Activated T-helper 9 cell treated with anti-CD3 and anti-CD28 coated beads, Interleukin-2, amount 50 U/mL, for 16 hours (primary cell): ENCODE data around the gene FSHR.

Experiments
- DNase-seq: peaks from one replicate; pipeline ENCODE4 v3.0.0-alpha.2; 2020; ENCODE audit warnings: low read depth

The FSHR gene

DNA sequence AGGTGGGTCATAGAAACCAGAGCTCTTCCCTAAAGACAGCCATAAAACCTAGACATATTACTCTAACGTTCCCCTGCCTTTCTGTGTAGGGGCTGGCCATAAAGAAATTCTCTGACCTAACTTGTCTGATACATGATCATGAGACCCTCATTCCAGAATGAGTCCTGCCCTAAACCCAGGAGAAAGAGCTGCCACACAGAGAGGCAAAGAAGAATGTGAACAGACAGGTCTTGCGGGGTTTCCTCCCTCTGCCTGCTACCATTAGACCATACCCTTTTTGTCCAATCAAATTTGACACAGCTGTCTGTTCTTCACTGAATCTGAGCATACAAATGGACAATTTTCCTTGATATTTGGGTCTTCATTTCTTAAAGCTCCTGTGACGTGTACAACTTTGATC is 200.0 kb downstream of the FSHR start:
- DNase-seq: no peak

DNA sequence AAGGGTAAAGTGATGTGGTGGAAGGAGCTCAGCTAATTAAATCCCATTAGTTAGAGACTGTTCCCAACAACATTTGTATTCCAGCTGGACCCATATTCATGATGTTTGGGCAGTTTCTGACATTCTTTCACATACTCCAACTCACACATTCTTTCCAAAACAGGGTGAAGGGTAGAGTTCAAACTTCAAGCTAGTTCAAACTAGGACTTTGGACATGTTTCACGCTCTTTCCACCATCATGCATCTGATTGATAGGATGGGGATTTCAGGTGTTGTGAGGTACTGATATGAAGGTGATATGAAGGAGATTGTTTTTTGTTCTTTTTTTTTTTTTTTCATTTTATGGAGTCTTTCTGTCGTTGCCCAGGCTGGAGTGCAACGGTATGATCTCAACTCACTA is 201.7 kb downstream of the FSHR start:
- DNase-seq: no peak

DNA sequence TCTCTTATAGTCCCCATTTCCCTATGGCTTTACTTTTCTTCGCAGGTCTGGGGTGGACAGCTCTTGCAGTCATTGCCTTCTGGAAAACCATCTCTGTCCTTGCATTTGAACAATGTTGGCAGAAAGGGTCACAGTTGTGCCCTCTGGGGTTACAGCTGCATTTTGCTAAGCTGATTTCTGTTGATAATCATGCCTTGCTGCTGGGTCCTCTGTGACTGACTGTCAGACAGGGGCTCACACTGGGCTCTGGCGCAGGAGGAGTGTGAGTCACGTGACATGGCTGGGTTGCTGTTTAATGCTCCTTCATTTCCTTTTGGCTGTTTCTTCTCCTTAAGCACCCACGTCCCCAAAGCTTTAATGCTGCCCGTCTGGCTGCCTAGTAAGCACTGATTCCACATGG is 202.2 kb downstream of the FSHR start:
- DNase-seq: no peak

DNA sequence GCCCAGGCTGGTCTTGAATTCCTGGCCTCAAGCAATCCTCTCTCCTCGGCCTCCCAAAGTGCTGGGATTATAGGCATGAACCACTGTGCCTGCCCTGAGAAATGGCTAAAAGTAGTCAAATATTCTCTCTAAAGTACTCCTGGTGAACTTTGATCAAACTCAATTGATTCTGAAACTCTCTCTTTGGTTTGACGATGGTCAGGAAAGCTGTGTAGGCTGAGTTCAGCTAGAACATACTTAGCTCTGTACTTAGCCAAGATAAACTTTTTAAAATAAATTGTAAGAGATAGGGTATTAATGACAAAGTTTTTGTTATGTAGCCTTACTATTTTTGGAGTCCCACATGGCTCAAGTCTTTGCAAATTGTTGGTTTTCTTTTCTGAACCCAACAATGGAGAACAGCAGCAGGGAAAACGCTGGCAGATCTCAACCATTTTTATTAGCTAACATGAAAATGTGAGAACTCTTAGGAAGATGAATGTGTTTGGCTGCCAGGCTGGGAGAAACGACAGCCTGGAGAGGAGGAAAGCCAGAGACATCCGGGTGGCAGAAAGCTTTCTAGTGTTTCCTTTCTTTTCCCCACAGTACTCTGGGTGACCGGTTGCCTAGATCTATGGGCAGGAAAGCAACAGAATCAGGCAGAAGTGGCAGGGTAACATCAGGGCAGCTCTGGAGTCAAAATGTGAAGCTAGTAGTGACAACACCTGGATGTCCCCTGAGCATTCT is 205.8 kb downstream of the FSHR start:
- no peak for DNase-seq

DNA sequence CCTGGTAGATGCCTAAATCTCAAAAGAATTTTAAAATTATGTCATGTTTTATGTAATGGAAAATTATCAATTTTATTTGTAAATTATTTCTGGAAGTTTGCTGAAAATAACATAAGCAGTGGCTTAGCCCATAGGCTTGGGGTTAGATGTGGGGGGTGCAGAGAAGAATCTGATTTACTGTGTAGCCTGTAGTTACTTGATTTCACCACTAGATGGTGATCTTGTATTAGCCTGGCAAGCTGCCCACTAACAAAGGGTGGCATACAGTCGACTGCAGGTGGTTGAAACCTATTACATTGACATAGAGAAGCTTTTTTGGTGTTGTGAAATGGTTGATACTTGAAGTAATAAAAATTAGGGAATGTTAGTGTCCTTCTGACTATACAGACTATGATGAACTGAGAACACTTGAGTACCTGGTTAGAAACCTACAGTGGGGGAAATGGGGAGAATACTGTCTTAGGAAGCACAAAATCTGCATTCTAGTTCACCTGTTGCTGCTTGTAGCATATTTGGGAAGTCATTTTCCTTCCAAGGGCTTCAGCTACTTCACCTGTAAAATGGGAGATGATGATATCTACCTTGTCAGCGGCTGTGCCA is 207.8 kb downstream of the FSHR start:
- DNase-seq: no peak

DNA sequence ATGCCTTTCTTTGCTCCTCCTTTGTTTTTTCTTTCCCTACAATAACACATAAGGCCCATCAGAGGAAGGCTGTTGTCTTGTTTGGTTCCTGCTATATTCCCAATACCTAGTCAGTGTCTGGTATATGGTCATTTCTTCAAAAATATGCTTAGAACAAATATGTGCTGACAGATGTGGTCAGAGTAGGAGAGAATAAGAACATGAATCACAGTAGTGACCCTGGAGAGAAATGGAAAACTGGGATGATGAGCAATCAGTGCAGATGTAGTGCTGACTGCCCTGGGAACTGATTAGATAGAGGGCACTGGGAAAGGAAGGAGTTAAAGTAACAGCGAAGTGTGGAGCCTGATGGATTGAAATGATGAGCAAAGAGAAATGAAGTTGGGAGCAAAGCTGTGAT is 209.4 kb downstream of the FSHR start:
- DNase-seq: no peak

DNA sequence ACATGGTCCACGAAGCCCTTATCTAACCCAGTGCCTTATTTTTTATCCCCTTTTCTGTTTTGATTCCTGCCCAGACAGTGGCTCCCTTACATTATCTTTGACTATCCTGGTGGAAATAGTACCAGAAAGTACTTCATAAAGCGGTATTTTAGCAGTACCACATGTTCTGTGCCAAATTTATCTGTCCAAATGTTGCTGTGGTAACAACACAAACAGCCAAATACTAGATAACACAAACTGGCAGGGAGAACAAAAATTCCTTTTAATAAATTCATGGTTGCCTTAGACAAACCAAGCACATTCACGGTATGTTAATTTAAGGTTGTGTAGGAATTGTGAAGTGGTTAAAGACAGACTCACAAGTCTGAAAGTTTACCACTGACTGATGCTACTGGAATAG is 210.9 kb downstream of the FSHR start:
- no peak for DNase-seq

DNA sequence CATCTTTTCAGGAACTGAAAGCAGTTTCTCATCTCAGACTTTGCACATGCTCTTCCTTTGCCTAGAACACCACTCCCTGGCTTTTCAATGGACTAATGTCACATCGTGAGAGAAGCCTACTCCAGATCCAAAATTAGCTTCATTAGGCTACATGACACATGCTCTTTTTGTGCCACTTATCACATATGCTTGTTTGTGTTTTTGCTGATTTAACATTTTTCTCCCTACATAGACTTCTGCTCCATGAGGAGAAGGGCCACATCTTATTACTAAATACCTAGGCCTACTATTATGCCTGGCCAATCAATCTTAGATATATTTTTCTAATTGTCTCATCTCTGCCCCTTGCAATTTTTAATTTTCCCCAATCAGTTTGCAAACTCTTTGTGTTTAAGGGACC is 212.4 kb downstream of the FSHR start:
- DNase-seq: no peak

DNA sequence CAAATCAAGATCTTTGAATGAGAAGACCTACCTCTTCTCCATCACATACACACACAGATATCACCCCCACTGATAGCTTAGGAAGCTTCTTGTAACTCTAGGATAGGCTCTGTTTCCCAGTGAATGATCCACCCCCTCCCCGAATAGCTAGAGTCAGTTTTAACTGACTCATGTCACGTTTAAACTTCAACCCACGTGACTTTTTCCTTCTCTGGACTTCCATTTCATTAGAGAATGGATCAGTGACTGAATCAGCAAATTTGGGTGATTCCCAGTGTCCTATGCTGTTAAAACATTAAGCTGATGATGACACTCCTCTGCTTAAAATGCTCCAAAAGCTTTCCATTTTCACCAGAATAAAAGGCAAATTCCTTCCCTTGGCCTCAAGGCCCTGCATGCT is 212.9 kb downstream of the FSHR start:
- no peak for DNase-seq

DNA sequence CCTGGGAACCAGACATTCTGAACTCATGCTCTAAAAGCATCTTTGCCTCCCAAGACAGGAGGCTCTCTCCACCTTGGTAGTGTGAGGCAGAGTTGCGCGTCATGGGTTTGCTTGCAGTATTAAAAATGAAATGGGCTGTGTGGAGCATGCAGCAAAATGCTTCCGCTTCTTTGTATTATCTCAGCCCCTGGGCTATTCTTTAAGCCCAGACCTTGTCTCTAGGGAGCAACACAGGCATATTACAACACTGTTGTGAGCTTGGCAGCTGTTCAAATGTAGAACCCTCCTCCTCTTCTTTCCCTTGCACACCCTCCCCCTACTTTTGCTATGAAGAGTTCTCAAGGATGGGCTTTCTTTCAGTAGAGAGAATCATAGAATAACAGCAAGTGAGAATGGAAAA is 213.7 kb downstream of the FSHR start:
- DNase-seq: no peak

DNA sequence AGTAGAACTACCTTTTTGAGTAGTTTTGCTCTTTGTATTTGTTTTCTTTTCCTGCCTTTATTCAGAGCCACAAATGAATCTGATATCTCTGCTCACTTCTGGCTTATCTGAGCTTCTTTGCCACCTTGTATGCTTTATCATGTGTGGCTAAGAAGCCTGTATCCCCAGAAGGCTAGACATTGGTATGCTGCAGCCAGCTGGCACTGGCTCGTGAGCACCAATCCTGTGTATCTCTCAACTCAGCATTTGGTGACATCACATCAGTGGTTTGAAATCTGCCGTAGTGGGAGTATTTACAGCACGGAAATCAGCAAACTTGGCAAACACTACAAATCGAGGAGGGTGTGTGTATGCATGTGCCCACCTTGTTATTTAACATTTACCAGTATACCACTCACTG is 215.1 kb downstream of the FSHR start:
- DNase-seq: no peak

DNA sequence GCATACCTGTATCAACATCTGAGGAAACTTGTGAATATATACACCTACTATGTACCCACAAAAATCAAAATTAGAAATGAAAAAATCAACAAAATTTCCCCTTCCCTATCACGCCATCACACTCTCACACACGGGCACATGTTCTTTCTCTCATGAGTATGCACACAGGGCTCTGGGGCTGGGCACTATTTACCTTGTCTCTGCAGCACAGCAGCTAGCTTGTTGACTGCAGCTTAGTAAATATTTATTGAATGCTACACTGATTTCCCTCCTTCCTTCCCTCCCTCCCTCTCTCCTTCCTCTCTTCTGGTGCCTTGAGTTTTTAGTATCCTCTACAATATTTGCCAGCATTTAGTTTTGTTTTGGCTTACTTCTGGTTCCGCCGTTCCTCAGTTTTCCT is 216.1 kb downstream of the FSHR start:
- no peak for DNase-seq

DNA sequence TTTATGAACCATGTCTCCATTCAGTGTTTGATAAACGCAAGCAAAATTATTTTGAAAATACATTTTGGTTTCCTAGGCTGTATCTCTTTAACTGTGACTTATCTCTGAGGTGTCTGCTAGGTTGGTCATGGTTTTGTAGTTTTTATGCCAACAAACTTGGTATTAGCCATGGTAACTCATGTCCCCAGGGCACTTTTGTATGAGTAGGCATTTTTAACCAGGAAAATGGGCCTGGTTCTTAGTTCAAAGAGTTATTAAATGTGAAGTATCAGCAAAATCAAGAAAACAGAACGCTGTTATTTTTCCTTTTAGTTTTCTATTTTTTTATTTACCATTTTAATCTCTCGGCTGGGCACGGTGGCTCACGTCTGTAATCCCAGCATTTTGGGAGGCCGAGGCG is 219.5 kb downstream of the FSHR start:
- no peak for DNase-seq

DNA sequence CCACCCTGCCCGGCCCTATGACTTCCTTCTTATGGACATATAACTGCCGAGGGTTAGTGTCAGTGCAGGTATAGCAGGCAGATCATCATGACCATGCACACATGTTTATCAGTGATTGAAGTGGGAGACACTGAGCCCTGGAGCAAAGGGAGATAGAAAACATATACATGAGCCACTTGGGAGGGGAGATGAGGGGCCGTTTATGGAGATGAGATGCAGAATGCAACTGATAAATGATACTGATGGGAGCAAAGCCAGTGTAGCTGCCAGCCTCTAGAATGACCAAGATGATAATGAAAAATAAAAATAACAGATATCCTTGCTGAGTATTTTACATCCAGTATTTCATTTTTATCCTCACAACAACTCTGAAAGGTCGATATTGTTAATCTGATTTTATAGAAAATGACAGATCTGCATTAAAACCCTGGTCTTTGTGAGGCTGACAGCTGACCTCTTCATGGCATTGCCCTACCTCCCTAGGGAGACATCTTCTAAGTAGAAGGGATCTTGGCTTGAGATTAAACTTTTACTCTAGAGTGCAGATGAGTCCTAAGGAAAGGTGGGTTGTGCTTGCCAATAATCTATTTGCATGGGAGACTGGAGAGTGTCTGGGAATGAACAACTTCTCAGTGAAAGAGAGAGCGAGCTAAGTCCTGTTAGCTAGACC is 220.4 kb downstream of the FSHR start:
- no peak for DNase-seq

DNA sequence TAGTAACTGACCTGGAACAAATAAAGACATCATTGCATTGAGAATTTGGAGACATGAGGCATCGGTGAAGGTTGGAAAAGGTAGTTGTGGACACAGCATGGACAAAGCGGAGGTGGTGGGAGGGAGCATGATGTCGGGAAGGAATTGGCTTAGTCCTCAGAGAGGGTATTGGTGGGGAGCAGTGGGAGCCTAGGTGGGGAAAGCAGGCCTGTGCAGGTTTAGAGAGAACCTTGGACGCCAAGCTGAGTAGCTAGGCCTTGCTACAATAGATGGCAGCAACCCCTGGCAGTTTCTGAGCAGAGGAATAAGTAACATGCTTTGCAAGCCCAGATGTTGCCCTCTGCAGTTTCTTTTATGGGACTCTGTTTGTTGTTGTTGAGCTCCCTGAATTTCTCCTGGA is 221.6 kb downstream of the FSHR start:
- DNase-seq: no peak

DNA sequence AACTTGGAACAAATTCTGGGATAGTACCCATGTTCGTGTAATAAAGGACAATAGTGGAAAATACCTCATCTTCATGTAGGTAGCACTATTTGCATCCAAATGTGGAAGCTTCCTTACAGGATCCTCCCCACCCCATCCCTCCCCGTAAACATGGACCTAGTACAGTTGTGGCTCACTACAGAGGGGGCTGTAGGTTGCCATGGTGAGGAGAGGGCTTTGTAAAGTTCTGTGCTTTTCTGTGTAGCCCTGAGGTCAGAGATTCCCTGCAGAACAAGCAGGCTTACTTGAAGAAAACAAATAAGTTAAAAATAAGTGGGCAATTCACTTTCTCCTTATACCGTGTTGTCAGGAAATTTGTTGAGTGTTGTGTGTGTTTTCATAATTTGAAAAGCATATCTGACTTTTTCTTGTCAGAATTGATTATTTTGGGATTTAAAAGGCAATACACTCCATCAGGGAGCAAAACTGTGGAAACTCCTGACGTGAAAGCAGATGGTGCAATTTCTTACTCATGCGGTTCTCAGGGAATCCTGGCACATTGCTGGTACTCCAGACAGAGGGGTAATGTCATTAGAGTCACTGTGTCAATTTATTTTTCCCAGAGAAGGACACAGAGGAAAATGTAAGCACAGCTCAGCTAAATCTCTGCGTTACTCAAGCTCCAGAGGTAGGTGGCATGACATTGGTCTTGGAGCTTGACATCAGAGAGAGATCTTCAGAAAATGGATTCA is 224.6 kb downstream of the FSHR start:
- DNase-seq: no peak

DNA sequence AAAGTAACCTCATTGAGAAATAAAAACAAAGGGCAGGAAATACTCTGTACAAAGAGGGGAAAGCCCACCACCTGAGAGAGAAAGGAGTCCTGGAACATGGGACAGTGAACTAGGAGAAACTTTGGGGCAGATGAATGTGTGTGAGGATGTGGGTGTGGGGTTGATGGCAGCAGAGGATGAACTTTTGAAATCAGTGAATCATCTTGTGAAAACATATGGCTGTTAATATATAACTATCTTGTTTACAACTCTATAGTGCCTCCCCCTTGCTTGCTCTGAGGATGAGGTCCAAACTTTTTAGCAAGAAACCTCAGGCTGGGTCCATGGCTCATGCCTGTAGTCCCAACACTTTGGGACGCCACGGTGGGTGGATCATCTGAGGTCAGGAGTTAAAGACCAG is 227.0 kb downstream of the FSHR start:
- no peak for DNase-seq

DNA sequence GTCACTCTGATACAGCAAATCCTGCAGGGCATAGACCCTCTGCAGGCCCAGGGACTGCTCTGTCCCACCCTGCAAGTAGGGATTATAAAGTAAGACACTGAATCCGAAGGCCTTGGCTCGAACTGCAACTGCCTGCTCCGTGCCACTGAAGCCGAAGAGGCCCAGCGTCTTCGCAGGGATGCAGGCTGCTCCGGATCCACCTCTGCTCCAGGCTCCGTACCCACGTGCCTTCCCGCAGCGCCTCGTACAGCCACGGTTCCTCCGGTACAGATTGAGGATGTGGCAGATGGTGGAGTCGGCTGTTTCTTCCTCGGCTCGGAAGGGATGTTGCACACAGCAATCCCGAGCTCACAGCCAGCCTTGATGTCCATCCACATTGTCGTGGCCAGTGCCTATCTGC is 238.4 kb downstream of the FSHR start:
- DNase-seq: no peak

DNA sequence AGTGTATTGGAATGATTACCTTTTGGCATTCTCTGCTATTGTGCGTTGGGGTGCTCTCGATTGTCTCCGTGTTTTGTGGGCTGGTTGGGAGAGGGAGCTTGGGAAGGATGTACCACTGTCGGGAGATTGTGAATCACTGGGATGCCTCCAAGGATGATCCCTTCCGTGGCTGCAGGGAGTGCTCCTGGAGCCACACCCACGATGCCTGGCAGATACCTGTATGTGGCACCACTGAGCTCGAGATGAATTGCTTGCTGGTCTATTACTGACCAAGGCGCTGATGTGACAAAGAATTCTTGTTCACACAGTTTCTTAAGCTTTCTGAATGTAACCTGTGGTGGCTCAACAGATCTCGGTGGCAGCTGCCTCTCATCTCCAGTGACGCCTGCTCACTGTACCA is 239.1 kb downstream of the FSHR start:
- no peak for DNase-seq

DNA sequence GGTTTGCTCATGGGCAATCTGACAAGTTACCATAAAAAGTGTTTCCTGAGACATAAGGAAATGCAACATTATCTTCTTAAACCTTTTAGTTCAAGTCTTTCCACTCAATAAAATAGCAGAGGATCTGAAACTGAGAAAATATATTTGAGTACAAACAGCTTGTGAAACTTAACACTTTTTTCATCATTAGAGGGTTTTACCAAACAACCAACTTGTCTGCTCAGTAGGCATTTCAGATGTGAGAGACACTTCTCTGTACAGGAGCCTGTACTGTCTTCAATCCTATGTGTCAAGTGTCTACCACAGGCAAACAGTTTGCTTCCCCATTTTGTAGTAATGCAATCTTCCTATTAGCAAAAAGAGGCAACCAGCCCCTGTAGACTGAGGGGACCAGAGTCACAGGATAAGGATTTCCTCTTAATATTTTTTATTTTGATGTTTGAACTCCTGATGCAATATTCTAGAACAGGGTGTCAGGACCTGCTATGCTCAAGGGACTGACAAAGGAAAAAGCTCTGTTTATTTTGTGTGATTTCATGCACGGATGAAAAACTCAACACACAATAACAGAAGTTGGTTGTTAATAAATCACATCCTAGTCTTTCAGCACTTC is 239.7 kb downstream of the FSHR start:
- no peak for DNase-seq
